Measurements from ENCODE around the gene CCR2. TPM values are rescaled to one million over a fixed set of nuclear protein-coding genes. Genes with fewer than 3 reads are reported as not detected.
"Not testable (repeated sequence)": the region's sequence is repeated elsewhere in the genome, so short reads cannot be mapped to it uniquely, and the experiment has no call there.

CCR2 gene
- total RNA-seq, 1 donor from 2014 or later, result not detected

DNA sequence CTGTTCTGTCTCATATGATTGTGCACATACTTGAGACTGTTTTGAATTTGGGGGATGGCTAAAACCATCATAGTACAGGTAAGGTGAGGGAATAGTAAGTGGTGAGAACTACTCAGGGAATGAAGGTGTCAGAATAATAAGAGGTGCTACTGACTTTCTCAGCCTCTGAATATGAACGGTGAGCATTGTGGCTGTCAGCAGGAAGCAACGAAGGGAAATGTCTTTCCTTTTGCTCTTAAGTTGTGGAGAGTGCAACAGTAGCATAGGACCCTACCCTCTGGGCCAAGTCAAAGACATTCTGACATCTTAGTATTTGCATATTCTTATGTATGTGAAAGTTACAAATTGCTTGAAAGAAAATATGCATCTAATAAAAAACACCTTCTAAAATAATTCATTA lies 21.9 kb downstream of the CCR2 start:
- no peak for DNase-seq (ENCODE audit: low read depth)

DNA sequence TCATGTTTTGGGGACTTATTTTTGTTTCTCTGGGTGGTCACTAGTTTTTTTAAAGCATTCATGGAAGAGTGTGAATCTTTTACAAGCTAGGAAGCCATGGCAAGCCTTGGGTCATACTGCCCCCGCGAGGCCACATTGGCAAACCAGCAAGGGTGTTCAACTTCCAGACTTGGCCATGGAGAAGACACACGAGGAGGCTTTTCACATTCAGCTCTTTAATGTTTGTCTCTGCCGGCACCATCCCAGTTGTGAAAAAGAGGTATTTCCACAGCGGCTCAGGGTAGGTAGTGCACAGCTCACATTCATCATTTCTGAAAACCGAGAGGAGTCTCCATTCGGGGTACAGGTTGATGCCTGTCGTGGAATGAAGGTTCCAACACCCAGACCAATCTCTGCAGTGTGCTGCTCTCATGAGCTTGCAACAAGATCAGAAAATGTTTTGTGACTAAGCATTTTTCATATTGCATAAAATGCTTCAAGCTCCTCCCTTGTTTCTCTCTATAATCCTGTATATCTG lies 24.6 kb downstream of the CCR2 start:
- DNase-seq (ENCODE audit: low read depth), result peak; percentile 76

DNA sequence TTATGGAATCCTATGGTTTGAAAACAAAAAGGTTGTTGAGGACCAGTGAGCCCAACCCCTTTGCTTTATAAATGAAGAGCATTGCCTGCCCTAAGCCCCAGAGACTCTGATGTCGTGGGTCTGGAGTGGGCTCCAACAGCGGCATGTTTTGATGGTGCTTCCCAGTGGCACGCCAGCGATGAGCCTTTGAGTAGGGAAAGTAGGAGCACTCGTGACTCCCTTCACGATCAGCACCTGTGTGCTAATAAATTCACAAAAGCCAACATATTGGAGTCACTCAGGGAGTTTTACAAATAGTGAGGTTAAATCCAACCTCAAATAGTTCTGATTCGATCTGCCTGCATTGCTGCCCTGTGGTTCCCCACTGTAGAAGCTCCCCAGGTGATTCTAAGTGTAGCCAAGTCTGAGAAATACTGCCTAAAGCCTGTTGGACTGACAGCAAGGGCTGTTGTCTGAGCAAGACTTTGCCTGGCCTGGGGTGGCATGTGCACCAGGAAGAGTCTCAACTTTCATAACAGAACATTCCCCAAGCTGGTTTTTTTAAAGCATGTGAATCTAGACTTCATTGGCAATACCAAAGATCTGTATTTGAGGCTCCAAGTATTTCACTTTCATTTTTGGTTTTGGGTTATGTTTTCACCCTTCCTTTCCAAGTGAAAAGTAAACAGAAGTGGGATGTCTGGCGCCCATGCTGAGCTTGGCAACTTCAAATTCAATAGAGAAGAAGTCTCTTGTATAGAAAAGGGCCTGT lies 26.7 kb downstream of the CCR2 start:
- peak; percentile 67 for DNase-seq (ENCODE audit: low read depth)

DNA sequence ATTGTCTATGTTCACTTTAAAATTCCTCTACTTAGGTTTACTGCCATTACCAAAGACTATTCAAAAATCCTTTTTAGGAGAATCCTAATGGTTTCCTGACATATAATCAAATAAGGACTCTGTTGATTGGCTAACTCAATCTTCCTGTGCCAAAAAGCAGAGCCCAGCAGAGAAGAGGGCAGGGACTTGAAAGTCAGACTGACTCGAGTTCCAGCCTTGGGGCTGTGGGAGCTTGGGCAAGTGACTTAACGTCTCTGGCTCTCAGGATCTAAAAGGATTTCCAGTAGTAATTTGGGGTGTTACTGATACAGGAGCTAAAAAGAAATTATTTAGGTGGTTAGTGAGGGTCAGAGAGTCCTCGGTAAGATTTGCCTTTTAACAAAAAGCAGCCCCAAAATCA lies 27.7 kb downstream of the CCR2 start:
- DNase-seq (ENCODE audit: low read depth), result no peak

DNA sequence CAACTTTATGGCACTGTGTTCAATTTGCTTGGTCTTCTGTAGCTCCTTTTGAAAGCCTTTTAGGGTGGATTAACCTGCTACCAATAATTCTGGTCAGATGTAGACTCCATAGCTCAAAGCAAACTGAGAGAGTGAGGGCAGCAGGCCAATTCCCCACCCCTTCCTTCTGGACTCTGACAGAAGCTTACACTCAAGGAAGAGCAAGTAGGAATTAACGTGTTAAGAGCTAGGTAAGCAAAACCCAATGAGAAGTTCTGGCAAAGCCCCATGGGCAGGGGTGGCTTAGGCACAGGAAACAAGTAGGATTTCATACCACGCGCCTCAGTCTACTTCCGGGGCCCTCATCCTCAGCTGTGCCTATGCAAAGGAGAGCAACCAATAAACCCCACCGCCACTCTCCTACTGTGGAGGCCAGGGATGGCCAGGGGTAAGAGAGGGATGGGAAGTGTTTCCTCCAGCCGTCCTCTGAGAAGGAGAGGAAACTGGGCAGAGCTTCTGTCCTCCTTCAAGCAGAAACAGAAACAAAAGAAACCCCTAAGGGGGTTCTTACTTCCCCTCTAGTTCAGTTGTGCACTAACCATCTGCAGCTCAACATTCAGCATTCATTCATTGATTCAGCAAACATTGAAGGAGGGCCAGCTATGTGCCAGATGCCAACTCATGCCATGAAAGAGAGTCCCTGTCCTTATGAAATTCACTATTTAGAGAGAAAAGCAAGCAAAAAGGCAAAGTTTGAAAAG lies 29.5 kb downstream of the CCR2 start:
- no peak for DNase-seq (ENCODE audit: low read depth)

DNA sequence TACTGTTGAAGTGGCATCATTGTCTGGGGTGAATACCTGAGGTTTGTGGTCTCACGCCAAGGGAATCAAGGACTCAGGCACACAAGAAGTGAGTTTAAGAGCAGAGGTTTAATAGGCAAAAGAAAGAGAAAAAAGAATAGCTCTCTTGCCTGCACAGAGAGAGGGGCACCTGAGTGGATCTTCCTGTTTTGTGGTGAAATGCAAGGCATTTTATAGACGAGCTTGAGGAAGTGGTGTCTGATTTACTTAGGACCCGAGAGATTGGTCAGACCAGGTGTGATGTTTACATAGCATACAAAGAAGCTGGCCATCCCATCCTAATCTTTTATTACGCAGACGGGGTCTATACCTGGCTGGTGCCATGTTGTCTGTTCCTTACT lies 30.0 kb downstream of the CCR2 start:
- DNase-seq (ENCODE audit: low read depth), result no peak

DNA sequence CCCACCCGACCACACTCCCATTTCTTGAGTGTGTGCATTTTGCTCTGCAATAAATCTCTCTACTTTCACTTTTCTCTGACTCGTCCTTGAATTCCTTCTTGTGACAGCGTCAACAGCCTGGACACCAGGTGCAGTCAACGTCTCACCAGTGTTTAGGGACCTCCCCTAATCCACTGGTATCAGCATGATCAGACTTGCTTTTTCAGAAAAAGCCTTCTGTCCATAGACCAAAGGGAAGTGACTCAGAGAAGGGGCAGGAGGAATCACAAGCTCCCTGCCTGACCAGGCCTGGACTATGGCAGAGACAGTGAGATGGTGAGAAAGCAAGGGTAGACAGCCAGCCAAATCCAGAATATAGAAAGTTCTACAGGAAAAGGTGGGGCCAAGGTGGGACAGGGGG lies 32.3 kb downstream of the CCR2 start:
- DNase-seq (ENCODE audit: low read depth), result peak; percentile 55

DNA sequence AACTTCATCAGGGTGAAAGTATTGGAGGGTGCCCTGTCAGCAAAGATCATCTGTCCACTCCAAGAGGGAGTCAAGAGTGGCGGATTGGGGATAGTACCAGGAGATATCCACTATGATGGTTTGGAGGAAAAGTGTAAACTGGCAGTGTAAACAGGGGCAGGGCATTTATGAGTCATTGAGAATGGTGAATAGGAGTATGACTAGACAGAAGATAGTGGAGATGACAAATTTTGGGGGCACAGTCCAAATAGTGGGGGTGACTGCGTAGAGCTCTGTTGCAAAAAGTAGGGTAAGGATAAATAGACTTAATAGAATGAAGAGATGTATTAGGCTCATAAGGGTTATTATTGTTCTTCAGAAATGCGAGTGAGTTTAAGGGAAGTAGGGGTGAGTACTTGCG lies 34.9 kb downstream of the CCR2 start:
- DNase-seq (ENCODE audit: low read depth), result not testable (repeated sequence)

DNA sequence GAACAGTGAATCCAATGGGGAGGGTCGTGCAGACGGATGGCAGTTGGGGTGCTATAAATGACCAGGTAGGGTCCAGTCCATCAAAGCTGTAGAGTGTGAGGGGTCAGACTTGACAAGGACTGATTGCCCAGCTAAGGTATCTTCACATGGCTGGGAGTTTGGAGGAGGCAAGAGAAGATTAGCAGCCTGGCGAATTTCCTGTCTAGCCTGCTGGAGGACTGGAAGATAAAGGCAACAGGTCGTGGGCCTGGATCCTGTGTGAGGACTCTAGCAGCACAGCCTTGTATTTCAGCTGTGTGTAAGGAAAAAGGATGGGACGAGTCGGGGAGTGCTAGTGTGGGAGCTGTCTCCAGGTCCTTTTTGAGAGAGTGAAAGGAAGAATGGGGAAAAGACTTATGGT lies 35.4 kb downstream of the CCR2 start:
- DNase-seq (ENCODE audit: low read depth), result no peak

DNA sequence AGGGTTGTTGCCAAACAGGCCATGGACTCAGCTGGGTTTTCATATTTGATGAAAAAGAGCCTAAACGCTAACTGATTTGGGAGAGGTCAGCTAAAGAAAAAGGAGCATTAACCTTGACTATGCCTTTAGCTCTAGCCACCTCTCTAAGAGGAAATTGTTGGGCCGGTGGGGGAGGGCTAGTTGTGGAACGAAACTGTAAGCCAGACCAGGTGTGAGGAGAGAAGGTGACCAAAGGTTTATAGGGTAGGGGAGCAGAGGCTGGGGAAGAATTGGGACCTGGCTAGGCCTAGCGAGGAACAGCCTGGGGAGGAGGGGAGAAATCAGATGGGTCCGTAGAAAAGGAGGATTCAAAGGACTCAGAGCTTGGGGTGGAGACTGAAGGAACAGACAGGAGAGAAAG lies 37.6 kb downstream of the CCR2 start:
- not testable (repeated sequence) for DNase-seq (ENCODE audit: low read depth)

DNA sequence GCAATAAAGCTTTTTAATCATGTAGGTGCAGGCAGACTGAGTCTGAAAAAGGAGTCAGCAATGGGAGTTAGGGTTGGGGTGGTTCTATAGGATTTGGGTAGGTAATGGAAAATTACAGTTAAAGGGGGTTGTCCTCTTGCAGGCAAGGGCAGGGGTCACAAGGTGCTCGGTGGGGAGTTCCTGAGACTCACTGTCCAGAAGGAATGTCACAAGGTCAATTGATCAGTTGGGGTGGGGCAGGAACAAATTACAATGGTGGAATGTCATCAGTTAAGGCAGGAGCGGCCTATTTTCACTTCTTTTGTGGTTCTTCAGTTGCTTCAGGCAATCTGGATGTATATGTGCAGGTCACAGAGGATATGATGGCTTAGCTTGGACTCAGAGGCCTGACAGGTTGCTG lies 39.1 kb downstream of the CCR2 start:
- DNase-seq (ENCODE audit: low read depth), result no peak

DNA sequence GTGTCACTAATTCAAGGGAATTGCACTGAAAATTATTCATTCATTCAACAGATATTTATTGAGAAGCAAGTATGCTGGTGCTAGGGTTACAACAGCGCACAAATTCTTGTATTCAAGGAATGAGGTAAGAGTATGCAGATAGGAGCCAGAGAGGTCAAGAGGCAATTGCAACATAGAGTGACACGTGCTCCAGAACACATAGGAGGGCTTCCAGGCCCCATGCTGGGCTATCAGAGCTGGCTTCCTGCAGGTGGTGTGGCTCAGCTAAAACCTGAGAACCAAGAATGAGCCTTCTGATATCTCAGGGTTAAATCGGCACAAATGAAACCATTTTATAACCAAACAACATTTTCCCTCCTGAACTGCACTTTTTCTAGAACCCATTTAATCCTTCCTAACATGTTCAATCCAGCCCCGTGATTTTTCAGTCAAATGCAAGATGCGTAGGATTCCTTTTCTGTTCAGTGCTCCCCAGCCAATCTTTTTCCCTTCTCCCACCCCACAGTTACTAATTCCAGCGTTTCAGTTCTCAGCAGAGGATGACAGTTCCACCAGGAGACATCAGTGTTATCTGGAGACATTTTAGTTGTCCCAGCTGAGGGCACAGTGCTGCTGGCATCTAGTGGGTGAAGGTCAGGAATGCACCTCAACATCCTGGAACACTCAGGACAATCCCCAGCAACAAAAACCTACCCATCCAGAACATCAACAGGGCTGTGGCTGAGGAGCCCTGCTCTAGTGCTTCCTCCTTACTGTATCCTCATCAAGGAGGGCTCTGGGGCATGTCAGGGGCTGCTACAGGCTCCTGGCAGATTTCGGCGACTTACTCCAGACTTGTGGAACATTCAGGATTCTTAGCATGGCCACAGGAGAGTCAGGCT lies 39.9 kb downstream of the CCR2 start:
- DNase-seq (ENCODE audit: low read depth), result no peak

DNA sequence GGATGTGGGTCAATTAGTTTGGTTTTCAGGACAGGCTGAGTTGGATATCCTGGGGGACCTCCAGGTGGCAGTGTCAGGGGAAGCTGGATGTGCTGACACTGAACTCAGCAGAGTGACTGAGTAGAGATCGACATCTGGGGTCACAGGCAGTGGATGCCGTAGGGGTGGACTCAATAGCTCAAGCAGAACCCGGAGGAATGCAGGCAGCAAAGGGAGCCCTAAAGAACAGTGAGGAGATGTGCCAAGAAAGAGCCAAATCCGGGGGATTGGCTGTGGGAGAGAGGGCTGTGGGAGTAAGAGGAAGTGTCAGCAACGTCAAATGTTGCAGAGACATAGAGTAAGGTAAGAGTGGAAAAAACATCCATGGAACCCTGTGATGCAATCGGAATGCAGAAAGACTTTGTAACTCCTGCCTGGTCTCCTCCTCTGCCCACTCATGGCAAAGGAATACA lies 41.3 kb downstream of the CCR2 start:
- DNase-seq (ENCODE audit: low read depth), result no peak

DNA sequence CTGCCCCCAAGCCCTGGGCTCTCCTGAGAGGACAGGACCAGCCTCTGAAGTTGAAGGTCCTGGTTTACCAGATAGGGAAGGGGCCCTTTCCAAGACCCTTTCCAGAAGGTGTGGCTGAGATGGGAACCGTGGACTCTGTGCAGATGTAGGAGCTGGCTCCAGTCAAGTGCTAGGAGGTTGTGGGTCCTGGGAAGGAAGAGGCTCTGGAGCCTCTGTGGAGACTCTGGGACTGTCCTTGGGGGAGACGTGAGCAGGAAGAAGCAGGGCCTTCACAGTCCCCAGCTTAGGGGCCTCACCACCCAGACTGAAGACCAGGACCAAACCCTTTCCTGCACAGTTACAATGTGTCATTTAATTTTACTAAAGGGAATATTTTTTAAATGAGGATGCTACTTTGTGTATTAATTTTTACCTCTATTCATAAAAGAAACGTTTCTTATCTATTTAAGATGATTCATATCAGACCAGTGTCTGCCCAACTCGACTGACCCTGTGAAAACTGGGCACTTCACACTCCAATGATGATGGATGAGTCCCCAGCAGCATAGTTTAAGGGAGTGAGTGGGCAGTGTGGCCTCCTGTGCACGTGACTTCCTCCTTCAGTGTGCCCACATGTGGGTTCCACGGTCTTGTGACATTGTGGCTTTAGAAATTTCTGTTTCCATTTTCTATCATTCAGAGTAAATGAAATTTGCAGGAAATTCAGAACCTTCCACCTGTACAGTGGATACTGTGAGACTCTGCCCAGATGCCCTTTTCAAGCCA lies 42.0 kb downstream of the CCR2 start:
- no peak for DNase-seq (ENCODE audit: low read depth)

DNA sequence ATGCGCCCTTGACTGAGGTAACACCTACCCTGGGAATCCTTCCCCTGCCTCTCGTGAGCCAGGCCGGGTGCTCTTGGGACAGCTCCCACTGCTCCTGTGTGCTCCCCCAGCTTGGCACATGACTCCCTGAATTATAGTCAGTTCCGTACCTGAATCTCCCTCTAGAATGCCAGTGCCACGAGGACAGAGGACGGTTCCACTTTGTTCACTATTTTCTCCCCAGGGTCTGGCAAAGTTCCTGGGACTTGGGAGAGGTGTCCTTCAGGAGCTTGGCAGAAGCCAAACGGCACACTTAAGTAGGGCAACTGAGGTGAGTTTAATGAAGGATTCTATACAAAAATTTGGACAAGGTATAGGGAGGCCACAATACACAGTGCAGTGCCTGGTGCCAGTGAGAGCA lies 43.2 kb downstream of the CCR2 start:
- no peak for DNase-seq (ENCODE audit: low read depth)

DNA sequence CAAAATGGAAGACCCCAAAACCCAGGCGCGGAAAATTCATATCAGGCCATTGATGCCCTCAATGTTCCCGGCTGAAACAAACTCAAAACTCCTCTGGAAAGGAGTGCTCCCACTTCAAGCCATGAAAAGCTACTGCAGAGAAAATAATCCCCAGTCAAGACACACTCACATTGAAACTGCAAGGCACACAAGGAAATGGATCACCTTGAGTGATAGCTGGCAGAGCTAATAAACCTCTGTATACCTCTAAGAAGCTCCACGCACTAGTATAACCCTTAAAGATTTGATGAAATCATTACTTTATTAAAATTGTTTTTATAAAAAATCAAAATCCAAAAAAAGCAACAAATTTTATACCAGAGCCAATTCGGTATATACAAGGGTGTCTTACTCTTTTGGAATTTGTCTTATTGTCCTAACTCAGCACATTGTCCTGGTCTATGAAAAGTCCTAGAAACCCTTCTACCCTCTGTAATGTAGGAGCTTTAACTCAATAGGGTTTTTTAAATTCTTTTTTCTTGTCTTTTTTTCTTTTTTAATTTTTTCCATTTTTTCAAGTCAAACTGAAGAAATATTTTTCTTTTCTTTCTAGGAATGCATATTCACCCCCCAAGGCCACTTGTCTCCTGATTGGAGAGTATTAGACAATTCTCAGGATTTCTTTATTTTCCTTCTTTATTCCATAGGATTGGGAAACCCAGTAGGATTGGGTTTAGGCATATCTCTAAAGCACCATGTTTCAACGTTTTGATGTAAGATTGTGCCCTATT lies 44.5 kb downstream of the CCR2 start:
- no peak for DNase-seq (ENCODE audit: low read depth)

DNA sequence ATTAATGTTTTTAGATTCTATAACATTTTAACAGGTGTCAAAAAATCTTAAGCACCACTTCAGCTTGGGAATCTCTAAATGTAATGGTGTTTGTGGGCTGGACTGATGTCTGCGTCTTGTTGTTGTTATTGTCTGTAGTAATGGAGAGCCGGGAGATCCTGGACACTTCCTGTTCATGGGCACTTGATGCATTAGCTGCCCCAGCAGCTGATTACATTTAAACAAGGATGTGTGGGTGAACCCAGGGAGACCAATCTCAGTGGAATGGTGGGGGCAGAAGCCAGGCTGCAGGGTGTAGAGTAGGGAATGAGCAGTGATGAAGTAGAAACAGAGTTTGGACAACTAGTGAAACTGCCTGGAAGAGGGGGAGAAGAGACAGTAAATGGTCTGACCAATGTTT lies 45.2 kb downstream of the CCR2 start:
- no peak for DNase-seq (ENCODE audit: low read depth)

DNA sequence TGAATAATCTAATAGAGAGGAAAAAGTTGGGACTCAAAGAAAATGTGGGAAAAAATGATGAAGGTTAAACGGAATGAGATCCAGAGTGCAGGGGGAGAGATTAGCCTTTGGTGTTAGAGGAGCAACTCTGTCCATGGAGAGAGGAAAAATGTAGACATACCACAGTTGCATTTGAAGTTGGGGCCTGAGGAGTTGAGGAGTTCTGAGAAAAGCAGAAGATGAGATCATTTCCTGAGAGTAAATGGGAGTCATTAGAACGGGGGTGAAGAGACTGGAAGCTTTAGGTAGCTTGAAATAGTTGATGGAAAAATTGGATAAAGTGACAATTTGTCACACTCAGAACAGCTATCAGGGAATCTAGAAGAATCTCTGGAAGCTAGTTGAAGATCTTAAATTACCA lies 45.6 kb downstream of the CCR2 start:
- no peak for DNase-seq (ENCODE audit: low read depth)

DNA sequence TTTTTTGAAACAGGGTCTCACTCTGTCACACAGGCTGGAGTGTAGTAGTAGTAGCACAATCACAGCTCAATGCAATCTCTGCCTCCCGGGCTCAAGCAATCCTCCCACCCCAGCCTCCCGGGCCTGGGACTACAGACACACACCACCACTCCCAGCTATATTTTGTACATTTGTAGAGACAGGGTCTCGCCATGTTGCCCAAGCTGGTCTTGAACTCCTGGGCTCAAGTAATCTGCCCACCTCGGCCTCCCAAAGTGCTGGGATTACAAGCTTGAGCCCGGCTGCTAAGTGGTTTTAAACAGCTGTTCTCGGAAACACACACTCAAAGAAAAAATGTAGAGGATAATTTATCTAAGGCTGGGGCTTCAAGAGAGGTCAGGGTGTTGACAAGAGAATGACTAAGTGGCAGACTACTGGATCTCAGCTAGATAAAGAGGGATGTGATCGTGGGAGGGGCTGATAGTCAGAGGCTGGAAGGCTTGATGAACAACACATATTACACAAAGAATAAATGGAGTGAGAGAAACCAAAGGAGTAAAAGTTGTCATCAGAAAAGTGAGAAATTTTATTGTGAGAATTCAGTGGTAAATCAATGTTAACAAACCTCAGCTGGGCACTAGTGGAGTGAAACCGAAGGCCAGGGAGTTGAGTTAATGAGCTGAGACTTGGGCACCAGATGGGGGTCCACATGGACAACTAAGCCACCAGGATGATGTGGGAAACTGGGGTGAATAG lies 46.3 kb downstream of the CCR2 start:
- DNase-seq (ENCODE audit: low read depth), result peak; percentile 80
